HG03039 (cell line): ENCODE results near the gene STXBP4.
A peak's percentile ranks its signal among the peaks of the same experiment; 100 is the strongest.

Source experiments
- ATAC-seq: cut with Tn5 transposase; IDR thresholded peaks from one replicate; pipeline ENCODE4 v1.9.1; 2021; ENCODE audit warnings: mild to moderate bottlenecking, moderate library complexity; ENCODE audit not compliant: unreplicated experiment

Gene STXBP4

GRCh38 chr17:54969658-54970572 lies 1.4 kb downstream of the STXBP4 start:
- no peak for ATAC-seq

GRCh38 chr17:54971147-54971546 lies 2.6 kb downstream of the STXBP4 start:
- no peak for ATAC-seq

DNA sequence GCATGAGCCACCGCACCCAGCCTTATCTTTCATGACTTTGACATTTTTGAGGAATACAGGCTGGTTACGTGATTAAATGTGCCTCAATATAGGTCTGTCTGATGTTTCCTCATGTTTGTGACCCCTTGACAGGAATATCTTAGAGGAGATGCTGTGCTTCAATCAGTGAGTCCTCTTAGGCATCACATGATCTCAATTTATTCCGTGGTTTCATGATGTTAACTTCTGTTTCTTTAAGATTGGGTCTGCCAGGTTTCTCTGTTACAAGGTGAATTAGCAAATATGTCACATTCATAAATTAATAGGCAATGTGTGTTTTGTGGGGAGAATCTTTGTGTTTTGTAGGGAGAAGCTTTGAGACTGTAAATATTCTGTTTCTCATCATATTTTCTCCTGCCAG lies 3.3 kb downstream of the STXBP4 start:
- ATAC-seq: no peak

DNA sequence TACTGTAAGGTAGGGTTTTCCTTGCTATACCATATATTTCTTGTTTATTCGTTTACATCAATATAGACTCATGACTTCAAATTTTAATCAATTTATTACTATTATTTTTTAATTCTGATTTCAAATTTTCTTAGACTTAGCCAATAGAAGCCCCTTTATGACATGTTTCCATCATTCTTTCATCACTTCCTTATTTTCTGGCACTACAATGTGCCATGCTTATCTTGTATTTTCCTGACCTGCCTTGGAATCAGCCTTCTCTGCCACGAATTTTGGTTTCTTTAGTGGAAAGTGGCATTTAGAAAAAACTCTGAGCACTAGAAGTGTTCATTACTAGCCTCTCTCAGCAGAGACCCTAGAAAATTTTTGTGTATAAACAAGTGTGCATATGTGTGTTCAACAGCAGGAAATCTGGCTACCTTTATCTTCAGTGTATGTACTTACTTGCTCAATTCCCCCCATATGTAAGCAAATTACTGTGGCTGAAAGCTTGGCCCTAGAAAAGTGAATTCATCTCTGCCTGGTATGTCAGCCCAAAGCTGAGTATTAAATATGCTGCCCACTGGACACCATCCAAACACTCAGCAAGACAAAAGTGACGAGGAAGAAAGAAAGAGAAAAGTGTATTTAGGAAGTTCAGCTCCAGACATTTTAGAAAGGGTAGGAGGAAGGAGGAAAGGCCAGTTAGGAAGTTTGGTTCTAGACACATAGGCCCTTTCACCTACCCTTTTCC lies 4.0 kb downstream of the STXBP4 start:
- no peak for ATAC-seq

- no peak for ATAC-seq
Observed at GRCh38 chr17:54974759-54975158, 6.2 kb downstream of the STXBP4 start.

DNA sequence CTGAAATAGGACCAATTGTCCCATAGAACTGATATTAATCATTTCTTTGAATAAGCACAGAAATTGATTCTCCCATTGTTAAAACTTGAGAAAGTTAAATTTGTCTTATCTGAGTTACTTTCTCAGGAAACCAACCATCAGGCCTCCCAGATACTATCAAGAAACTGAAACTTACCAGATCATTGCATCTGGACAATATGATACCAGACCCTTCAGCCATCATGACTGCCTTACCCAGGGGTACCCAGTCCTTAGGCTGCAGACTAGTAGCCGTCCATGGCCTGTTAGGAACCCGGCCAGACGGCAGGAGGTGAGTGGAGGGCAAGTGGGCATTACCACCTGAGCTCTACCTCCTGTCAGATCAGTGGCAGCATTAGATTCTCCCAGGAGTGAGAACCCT lies 7.8 kb downstream of the STXBP4 start:
- no peak for ATAC-seq

DNA sequence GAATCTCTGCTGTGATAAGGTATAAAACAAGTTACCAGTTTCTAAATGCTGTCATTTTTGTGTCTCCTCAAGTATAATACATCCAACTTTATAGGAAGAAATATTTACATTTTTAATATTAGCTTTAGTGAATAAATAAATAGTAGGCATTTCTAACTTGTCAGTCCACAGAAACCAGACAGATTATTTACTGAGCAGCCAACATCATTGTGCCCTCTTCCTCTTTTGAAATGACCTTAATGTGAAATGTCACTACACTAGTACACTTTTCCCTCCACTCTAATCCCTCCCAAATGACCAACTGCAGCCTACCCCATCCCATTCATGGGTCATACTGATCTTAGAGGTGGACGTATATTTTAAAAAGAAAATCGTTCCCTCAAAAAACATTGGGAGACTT lies 9.2 kb downstream of the STXBP4 start:
- ATAC-seq: no peak

DNA sequence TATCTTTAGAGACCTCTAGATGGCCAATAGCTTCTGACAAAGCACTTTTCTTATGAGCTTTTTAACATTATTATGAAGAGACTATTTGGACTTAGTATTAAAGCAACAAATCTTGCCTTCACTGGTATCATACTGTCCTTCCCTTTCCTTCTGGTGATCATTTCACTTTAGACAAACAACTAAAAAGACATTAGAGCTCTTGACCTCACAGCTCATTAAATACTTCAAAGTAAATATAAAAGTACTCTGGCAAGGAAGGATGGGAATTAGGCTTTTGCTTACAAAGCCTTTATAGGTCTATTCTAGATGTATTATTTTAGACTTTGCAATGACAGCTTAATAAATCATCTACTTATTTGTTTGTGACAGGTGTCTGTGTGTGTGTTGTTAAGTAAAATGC lies 11.1 kb downstream of the STXBP4 start:
- ATAC-seq: no peak

GRCh38 chr17:54980375-54980774 lies 11.8 kb downstream of the STXBP4 start:
- no peak for ATAC-seq

DNA sequence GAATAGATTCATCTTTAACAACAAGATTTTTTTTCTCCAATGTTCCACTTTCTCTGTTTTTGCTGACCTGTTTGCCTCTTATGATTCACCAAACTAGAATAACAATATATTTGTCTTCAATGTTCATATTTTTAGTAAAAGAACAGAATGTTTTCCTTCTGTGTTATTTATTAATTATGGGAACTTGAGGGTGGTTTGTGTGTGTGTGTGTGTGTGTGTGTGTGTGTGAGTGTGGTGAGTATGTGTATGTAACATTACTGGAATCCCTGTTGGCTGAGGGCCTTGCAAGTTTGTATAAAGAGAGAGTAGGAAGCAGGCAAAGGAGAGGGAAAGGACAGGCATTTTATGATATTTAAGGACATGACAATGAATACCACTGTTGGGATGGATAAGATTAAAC lies 13.8 kb downstream of the STXBP4 start:
- no peak for ATAC-seq

GRCh38 chr17:54983260-54983659 lies 14.7 kb downstream of the STXBP4 start:
- no peak for ATAC-seq

GRCh38 chr17:54985476-54985875 lies 16.9 kb downstream of the STXBP4 start:
- ATAC-seq: no peak

DNA sequence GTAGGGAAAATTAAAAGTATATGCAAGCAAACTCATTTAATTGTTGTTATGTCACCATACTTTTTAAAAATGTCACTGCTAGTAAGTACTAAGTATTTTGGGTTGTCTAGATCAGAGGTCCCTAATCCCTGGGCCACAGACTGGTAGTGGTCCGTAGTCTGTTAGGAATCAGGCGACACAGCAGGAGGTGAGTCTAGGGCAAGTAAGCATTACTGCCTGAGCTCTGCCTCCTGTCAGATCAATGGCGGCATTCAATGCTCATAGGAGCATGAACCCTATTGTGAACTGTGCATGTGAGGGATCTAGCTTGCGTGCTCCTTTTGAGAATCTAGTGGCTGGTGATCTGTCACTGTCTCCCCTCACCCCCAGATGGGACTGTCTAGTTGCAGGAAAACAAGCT lies 21.6 kb downstream of the STXBP4 start:
- ATAC-seq: no peak

GRCh38 chr17:54991567-54991966 lies 23.0 kb downstream of the STXBP4 start:
- ATAC-seq: no peak

DNA sequence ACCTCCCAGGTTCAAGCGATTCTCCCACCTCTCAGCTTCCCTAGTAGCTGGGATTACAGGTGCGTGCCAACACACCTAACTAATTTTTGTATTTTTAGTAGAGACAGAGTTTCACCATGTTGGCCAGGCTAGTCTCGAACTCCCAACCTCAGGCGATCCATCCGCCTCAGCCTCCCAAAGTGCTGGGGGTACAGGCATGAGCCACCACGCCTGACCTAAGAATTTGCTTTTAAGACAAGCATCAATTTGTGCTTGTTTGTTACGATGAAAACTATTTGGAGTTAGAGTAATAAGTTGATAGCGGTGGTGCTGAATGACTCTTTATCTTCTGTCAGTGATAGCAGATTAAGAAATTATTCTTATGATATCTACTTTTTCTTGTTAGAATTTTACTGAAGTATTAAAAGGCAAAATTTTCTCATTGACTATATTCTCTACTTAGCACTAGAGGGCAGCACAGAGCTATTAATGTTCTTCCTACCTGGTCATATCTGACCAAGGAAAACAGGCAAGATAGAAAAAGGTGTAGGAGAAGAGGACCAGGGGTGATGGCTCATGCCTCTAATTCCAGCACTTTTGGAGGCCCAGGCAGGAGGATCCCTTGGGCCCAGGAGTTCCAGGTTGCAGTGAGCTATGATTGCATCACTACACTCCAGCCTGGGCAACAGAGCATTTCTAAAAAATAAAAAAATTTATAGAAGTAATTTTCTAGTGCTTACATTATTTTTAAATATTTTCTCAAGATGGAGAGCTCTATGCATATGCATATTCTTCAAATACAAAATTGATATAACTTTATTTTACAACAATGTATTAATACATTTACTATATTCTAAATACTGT lies 24.5 kb downstream of the STXBP4 start:
- ATAC-seq: no peak

DNA sequence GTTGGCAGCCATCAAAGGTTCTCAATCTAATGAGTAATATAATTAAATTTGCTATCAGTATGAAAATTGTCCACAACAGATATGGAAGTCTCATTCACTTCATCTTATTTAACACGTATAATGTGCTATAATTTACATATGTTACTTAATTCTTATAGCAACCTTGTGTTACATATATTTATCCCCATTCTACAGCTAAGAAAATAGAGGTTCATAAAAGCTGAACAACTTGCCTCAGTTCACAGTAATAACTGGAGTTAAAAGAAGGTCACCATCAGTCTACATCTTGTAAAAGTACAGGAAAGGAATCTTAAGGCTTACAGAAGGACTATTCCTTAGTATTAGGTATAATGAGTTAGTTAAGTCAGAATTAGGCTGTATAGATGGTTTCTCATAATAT lies 27.9 kb downstream of the STXBP4 start:
- ATAC-seq: no peak

DNA sequence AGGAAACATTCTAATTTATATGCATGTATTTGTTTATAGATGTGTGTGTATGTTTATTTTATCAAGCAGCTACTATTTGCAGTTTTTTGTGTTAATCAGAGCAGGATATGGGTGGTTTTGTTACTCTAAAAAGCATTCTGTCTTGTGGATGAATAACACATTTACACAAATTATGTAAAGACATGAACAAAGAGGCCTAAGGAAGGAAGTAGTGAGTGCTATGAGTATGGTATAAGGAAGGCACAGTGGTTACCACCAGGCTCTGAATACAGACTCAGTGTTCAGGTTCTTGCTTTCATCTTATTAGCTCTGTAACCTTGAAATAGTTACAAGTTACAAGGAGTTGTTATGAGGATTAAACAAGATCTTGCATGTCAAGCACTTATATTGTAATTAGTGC lies 33.9 kb downstream of the STXBP4 start:
- ATAC-seq: no peak

DNA sequence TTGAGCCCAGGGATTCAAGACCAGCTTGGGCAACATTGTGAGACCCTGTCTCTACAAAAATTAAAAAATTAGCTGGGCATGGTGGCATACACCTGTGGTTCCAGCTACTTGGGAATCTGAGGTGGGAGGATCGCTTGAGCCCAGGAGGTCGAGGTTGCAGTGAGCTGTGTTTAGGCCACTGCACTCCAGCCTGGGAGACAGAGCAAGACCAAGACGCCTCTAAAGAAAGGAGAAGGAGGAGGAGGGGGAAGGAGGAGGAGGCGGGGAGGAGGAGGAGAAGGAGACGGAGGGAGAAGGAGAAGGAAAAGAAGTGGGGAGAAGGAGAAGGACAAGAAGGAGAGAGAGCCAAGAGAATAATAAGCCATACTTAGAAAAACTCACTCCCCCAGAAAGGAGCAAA lies 35.9 kb downstream of the STXBP4 start:
- ATAC-seq: no peak

- ATAC-seq: no peak
Observed at GRCh38 chr17:55005520-55005919, 37.0 kb downstream of the STXBP4 start.

DNA sequence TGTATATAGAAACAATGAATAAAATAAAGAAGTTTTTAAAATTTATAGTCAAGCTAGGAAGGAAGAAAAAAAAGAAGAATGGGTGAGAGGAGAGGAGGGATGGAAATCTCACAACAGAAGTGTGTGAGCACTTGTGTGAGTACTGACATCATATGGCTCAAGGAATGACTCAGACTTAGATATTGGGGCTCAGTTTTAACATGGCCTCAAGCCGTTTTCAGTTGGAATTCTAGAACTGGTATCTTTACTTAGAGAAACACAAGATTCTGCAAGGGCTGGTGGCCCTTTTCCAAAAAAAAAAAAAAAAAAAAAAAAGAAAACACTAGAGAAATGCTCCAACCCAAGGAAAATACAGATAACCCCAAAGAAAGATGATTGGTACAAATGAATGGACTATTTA lies 55.1 kb downstream of the STXBP4 start:
- ATAC-seq: no peak

DNA sequence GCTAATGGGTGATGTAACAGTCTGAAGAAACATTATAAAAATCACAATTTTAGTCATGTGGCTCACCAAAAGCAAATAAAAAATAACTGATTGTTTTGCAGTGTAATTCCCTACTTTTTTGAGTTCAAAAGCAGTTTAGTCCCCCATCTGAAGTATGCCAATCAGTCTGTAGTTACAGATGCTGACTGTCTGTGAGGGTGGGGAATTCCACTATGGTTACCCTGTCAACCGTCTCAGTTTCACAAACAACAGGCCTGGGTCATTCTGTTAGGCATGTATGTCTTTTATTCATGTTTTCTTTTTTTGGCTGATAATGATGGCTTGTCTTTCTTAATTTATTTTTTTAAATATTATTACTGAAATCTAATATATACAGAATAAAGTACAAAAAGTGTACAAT lies 69.3 kb downstream of the STXBP4 start:
- ATAC-seq: peak; percentile 98
